ENCODE data around the gene CHST8. TPM values are rescaled to one million over a fixed set of nuclear protein-coding genes. Genes with fewer than 3 reads are reported as not detected.

Gene CHST8
- total and polyA plus RNA-seq, 5 donors, result 0.15 to 0.63 (median 0.37) TPM; not detected in 1

DNA sequence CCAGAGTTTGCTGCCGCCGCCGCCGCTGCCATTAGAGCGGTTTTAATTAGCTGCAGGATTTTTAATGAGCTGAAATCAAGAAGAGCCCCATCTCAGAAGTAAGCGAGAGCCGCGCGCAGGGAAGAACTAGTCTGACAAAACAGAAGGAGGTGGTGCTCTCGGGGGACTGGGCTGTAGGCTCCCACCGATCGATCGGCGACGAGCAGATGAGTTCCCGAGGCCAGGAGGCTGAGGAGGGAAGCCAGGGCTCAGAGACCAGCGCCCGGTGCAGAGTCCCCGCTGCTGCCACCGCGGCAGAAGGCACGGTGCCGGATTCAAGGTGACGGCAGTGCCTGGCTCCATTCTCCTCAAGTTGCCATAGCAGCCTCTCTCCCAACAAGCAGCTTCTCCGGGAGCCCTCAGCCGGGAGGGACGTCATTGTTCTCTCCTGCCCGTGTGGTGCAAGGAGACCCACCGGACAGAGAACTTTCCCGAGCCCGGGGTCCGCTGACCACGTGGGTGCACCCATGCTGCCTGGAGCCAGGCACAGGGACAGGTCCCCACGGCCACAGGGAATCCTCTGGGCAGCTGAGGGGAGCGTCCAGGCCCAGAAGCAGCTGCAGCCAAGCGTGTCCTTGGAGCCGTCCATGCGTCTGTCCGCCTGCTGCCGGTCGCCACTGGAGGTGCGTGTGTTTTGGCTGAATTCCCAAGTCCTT, 62.9 kb downstream of the CHST8 start:
- Histone ChIP-seq H3K27ac (ENCODE audit: low read length) (no peak overlapping the region), H3K27me3 (ENCODE audit: control insufficient read depth, insufficient read depth) (no peaks in the 10 kb centered on the region), H3K4me3 (ENCODE audit: low read length) (no peak overlapping the region), H3K9me3 (ENCODE audit: control insufficient read depth, low read length) (no peaks in the 10 kb centered on the region), H3K4me1 (ENCODE audit: control insufficient read depth, insufficient read depth, low read length) (no peaks in the 10 kb centered on the region)
- WGBS, result 27% methylated on average over 42 of the region's 42 CpGs
- ATAC-seq, result no peak
- DNase-seq, result peak in 1 of 3 donors; percentile 19
- intact Hi-C loops (cut with DNase I), result no loop called here

GRCh38 chr19:33685541-33685940, 63.8 kb downstream of the CHST8 start:
- DNase-seq, result peak in 1 of 3 donors; percentile 1
- H3K27ac ChIP-seq (ENCODE audit: low read length), result no peak overlapping the region
- intact Hi-C loops (cut with DNase I), result no loop called here
- no peak for ATAC-seq
- no peaks in the 10 kb centered on the region for H3K4me1 ChIP-seq (ENCODE audit: control insufficient read depth, insufficient read depth, low read length)
- no peaks in the 10 kb centered on the region for H3K9me3 ChIP-seq (ENCODE audit: control insufficient read depth, low read length)
- WGBS, result 79% methylated on average over 6 of the region's 6 CpGs
- no peaks in the 10 kb centered on the region for H3K27me3 ChIP-seq (ENCODE audit: control insufficient read depth, insufficient read depth)
- no peak overlapping the region for H3K4me3 ChIP-seq (ENCODE audit: low read length)

DNA sequence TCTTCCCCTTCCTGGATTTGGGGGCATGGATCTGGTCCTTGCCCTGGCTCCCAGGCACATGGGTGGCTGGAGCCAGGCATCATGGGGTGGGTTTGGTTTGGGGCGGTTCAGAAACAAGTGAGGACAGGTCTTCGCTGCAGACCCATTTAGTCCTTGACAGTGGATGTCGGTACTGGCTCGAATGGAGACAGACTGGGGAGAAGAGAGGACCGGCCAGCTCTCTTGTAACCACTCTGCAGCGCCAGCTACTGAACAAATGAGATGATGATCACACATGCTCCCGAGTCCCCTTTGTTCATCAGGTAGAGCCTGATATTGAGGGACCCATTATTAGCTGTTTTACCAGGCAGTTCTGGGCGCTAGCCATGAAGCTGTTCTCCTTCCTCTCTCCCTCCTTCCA, 64.5 kb downstream of the CHST8 start:
- Histone ChIP-seq H3K27me3 (ENCODE audit: control insufficient read depth, insufficient read depth) (no peaks in the 10 kb centered on the region), H3K9me3 (ENCODE audit: control insufficient read depth, low read length) (no peaks in the 10 kb centered on the region), H3K27ac (ENCODE audit: low read length) (no peak overlapping the region), H3K4me3 (ENCODE audit: low read length) (no peak overlapping the region), H3K4me1 (ENCODE audit: control insufficient read depth, insufficient read depth, low read length) (no peaks in the 10 kb centered on the region)
- peak in 1 of 3 donors; percentile 6 for DNase-seq
- intact Hi-C loops (cut with DNase I), result no loop called here
- ATAC-seq, result no peak
- WGBS, result 79% methylated on average over 8 of the region's 8 CpGs

DNA sequence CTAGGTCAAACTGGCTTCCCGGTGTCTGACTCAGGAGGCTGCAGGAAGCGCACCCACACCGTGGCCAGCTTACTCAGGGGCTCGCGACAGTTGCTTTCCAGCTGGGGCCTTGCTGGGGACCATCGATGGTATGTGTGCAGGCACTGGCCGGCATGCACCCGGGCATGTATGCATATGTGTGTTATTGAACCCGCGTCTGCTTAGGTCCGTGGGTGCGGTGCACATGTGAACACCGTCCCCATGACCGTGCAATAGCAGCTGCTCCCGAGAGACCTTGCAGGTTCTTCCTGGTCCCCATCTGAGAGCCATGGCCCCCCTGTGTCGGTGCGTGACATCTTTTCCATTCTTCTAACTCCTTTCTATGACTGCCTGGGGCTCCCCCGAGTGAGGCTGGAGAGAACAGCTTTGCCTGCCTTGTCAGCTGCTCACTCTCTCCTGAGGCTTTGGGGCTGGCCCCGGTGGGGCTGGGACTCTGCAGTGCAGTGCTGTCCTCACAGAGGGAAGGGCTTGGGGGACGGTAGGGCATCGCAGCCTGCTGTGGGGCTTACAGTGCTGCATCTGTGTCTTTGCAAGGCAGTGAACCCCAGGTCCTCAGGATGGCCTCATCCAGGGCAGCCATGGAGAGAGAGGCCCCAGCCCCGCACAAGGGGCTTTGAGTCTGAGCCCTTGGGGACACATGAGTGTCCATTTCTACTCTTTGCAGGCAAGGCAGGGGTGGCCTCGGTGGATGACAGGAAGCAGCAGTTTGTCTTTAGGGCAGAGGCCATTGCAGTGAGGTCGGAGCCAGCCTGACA, 65.1 kb downstream of the CHST8 start:
- no peaks in the 10 kb centered on the region for H3K27me3 ChIP-seq (ENCODE audit: control insufficient read depth, insufficient read depth)
- peak in 1 of 3 donors; percentile 11 for DNase-seq
- no peak for ATAC-seq

DNA sequence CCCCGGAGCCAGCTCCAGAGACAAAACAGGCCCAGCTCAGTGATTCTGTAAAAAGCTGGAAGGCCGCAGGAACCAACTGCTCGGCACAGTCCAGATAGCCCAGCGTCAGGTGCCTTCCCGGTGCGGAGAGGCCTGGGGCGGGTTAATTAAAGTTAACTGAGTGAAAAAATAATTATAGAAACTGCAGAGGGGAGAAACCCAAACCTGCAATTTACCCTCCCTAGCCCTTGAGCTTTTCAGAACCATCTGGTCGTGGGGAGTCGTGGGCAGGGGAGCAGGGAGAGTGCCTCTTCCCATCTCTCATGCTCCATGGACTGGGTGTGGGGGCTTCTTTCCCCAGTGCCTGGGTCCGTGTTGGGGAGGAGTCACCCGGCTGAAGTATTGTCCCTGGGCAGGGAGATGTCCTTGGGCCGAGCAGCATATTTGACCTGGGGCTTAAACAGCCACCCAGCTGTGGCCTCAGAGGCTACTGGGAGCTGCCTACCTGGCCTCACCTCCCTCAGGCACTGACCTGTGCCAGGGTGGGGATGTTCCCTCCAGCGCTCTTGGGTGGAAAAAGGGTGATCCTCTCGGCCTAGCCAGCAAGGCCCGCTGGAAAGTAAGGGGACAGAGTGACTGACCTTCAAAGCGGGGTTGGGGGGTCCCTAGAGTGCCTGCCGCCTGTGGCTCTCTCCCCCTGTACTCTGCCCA, 65.9 kb downstream of the CHST8 start:
- DNase-seq (no peak), ATAC-seq (no peak)
- no peaks in the 10 kb centered on the region for H3K4me1 ChIP-seq (ENCODE audit: control insufficient read depth, insufficient read depth, low read length)
- intact Hi-C loops (cut with DNase I), result no loop called here
- 75% methylated on average over 17 of the region's 17 CpGs for WGBS
- no peak overlapping the region for H3K4me3 ChIP-seq (ENCODE audit: low read length)
- no peaks in the 10 kb centered on the region for H3K9me3 ChIP-seq (ENCODE audit: control insufficient read depth, low read length)
- H3K27ac ChIP-seq (ENCODE audit: low read length), result no peak overlapping the region
- H3K27me3 ChIP-seq (ENCODE audit: control insufficient read depth, insufficient read depth), result no peaks in the 10 kb centered on the region

More for the DNA sequence above, 65.1 kb downstream of the CHST8 start:
- H3K27ac ChIP-seq (ENCODE audit: low read length), result no peak overlapping the region
- H3K9me3 ChIP-seq (ENCODE audit: control insufficient read depth, low read length), result no peaks in the 10 kb centered on the region
- H3K4me3 ChIP-seq (ENCODE audit: low read length), result no peak overlapping the region
- 82% methylated on average over 24 of the region's 24 CpGs for WGBS
- intact Hi-C loops (cut with DNase I), result no loop called here
- no peaks in the 10 kb centered on the region for H3K4me1 ChIP-seq (ENCODE audit: control insufficient read depth, insufficient read depth, low read length)

GRCh38 chr19:33688171-33688992, 66.6 kb downstream of the CHST8 start:
- WGBS, result 81% methylated on average over 12 of the region's 12 CpGs
- DNase-seq (no peak), ATAC-seq (no peak)
- no peaks in the 10 kb centered on the region for H3K9me3 ChIP-seq (ENCODE audit: control insufficient read depth, low read length)
- intact Hi-C loops (cut with DNase I), result no loop called here
- H3K27ac ChIP-seq (ENCODE audit: low read length), result no peak overlapping the region
- H3K4me1 ChIP-seq (ENCODE audit: control insufficient read depth, insufficient read depth, low read length), result no peaks in the 10 kb centered on the region
- no peaks in the 10 kb centered on the region for H3K27me3 ChIP-seq (ENCODE audit: control insufficient read depth, insufficient read depth)
- no peak overlapping the region for H3K4me3 ChIP-seq (ENCODE audit: low read length)

DNA sequence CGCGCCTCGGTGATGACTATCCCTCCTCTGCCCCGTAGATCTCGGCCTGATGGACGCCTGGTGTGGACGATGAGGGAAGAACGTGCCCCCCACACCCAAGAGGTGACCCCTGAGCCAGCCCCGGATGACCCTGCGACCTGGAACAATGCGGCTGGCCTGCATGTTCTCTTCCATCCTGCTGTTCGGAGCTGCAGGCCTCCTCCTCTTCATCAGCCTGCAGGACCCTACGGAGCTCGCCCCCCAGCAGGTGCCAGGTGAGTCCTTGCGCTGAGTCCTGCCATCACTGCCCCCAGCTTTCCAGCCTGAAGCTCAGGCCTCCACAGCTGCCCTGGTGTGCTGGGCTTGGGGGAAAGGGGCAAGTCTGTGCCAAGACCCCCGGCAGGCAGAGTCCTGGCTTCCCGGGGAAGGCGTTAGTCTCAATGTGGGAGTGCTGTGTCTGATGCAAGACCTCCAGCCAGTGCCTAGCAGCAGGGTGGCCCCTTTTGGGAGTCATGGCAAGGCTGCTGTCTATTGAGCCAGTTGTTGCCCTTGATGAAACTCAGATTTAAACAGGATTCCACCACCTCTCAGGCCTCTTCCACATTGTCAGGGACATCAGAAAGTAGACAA, 67.5 kb downstream of the CHST8 start:
- no peak for ATAC-seq
- WGBS, result 81% methylated on average over 18 of the region's 18 CpGs

DNA sequence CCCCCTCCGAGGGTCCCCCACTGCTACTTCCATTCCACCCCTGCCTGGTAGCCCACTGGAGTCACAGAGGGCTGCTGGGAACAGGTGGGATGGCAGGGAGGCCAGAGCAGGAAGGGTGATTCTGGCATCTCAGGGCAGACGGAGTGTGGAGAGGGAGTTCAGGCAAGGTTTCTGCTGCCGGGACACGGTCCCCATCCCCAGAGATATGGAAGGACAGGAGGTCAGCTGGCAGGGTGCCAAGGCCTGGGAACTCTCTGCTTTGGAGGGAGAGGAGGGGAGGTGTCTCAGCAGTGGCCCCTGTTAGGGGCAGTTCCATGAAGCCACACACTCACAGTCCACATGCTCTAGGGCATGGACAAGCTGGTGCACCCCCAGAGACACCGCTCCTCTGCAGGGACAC, 68.1 kb downstream of the CHST8 start:
- ATAC-seq, result peak in 1 of 2 donors; percentile 12
- no peak for DNase-seq
- WGBS, result 44% methylated on average over 5 of the region's 5 CpGs
- Histone ChIP-seq H3K4me1 (ENCODE audit: control insufficient read depth, insufficient read depth, low read length) (no peaks in the 10 kb centered on the region), H3K4me3 (ENCODE audit: low read length) (no peak overlapping the region), H3K9me3 (ENCODE audit: control insufficient read depth, low read length) (no peaks in the 10 kb centered on the region), H3K27me3 (ENCODE audit: control insufficient read depth, insufficient read depth) (no peaks in the 10 kb centered on the region), H3K27ac (ENCODE audit: low read length) (no peak overlapping the region)
- intact Hi-C loops (cut with DNase I), result no loop called here

More for the DNA sequence above, 67.5 kb downstream of the CHST8 start:
- Histone ChIP-seq H3K4me3 (ENCODE audit: low read length) (no peak overlapping the region), H3K9me3 (ENCODE audit: control insufficient read depth, low read length) (no peaks in the 10 kb centered on the region), H3K4me1 (ENCODE audit: control insufficient read depth, insufficient read depth, low read length) (no peaks in the 10 kb centered on the region), H3K27me3 (ENCODE audit: control insufficient read depth, insufficient read depth) (no peaks in the 10 kb centered on the region), H3K27ac (ENCODE audit: low read length) (no peak overlapping the region)
- intact Hi-C loops (cut with DNase I), result no loop called here
- DNase-seq, result no peak

GRCh38 chr19:33690378-33691029, 68.8 kb downstream of the CHST8 start:
- H3K27ac ChIP-seq (ENCODE audit: low read length), result no peak overlapping the region
- no peak overlapping the region for H3K4me3 ChIP-seq (ENCODE audit: low read length)
- H3K9me3 ChIP-seq (ENCODE audit: control insufficient read depth, low read length), result no peaks in the 10 kb centered on the region
- intact Hi-C loops (cut with DNase I), result no loop called here
- no peaks in the 10 kb centered on the region for H3K4me1 ChIP-seq (ENCODE audit: control insufficient read depth, insufficient read depth, low read length)
- WGBS, result 80% methylated on average over 20 of the region's 20 CpGs
- H3K27me3 ChIP-seq (ENCODE audit: control insufficient read depth, insufficient read depth), result no peaks in the 10 kb centered on the region
- DNase-seq (no peak), ATAC-seq (no peak)

GRCh38 chr19:33691030-33691427, 69.3 kb downstream of the CHST8 start:
- no peak for ATAC-seq
- intact Hi-C loops (cut with DNase I), result no loop called here

More at GRCh38 chr19:33691030-33691427, 69.3 kb downstream of the CHST8 start:
- Histone ChIP-seq H3K27ac (ENCODE audit: low read length) (no peak overlapping the region), H3K4me3 (ENCODE audit: low read length) (no peak overlapping the region), H3K9me3 (ENCODE audit: control insufficient read depth, low read length) (no peaks in the 10 kb centered on the region), H3K4me1 (ENCODE audit: control insufficient read depth, insufficient read depth, low read length) (no peaks in the 10 kb centered on the region), H3K27me3 (ENCODE audit: control insufficient read depth, insufficient read depth) (no peaks in the 10 kb centered on the region)
- DNase-seq, result no peak
- 85% methylated on average over 12 of the region's 12 CpGs for WGBS

Measured in right cardiac atrium (tissue), 5 donors.